SKM-1 treated with dmso at 0.1 percent for 144 hours (cell line): Measurements from ENCODE around the gene PALLD.

Experiments
- DNase-seq: peaks from one replicate; lab custom pipeline; 2025; ENCODE audit not compliant: unreplicated experiment; lab: John Stamatoyannopoulos, UW

PALLD gene

GRCh38 chr4:168865854-168866253 is 369.0 kb downstream of the PALLD start:
- no peak for DNase-seq

- DNase-seq, result no peak
Measured at GRCh38 chr4:168866635-168867034, 369.8 kb downstream of the PALLD start.

GRCh38 chr4:168867128-168867527 is 370.3 kb downstream of the PALLD start:
- DNase-seq, result no peak

- no peak for DNase-seq
Measured at GRCh38 chr4:168868044-168868781, 371.4 kb downstream of the PALLD start.

- no peak for DNase-seq
Measured at GRCh38 chr4:168868802-168869201, 371.9 kb downstream of the PALLD start.

GRCh38 chr4:168870004-168870403 is 373.2 kb downstream of the PALLD start:
- no peak for DNase-seq

- DNase-seq, result no peak
Measured at GRCh38 chr4:168871632-168872031, 374.8 kb downstream of the PALLD start.

- no peak for DNase-seq
Measured at GRCh38 chr4:168874083-168874482, 377.2 kb downstream of the PALLD start.

GRCh38 chr4:168876106-168876505 is 379.3 kb downstream of the PALLD start:
- no peak for DNase-seq

- no peak for DNase-seq
Measured at GRCh38 chr4:168877511-168878491, 380.9 kb downstream of the PALLD start.

GRCh38 chr4:168878623-168879022 is 381.8 kb downstream of the PALLD start:
- no peak for DNase-seq

- peak; percentile 73 for DNase-seq
Measured at GRCh38 chr4:168879188-168879587, 382.3 kb downstream of the PALLD start.

- DNase-seq, result no peak
Measured at GRCh38 chr4:168880072-168880675, 383.3 kb downstream of the PALLD start.

- peak; percentile 97 for DNase-seq
Measured at GRCh38 chr4:168880811-168881595, 384.2 kb downstream of the PALLD start.

- no peak for DNase-seq
Measured at GRCh38 chr4:168881781-168882420, 385.0 kb downstream of the PALLD start.

GRCh38 chr4:168882650-168883233 is 385.9 kb downstream of the PALLD start:
- no peak for DNase-seq

- DNase-seq, result no peak
Measured at GRCh38 chr4:168883513-168883912, 386.7 kb downstream of the PALLD start.

- no peak for DNase-seq
Measured at GRCh38 chr4:168884251-168885124, 387.6 kb downstream of the PALLD start.

GRCh38 chr4:168885400-168885799 is 388.5 kb downstream of the PALLD start:
- no peak for DNase-seq
